MM.1S (cell line): Measurements from ENCODE around the gene PMEPA1.

Experiments
- DNase-seq: peaks from one replicate; pipeline ENCODE4 v3.0.0-alpha.2; 2015
- H2AFZ ChIP-seq: fragments of 300-600 bp; sonication (generic); 2 replicates; pipeline ENCODE4 v1.6.0; 2016; ENCODE audit warnings: antibody characterized with exemption, low read length
- H3F3A ChIP-seq: fragments of 300-600 bp; sonication (generic); 2 replicates; pipeline ENCODE4 v1.6.1; 2016; ENCODE audit warnings: mild to moderate bottlenecking, antibody characterized with exemption, low read length, moderate library complexity, mixed read lengths; ENCODE audit not compliant: insufficient read depth
- H3K27ac ChIP-seq: fragments of 300-600 bp; sonication (generic); 2 replicates; pipeline ENCODE4 v1.5.1; 2016; ENCODE audit warnings: mild to moderate bottlenecking, low read length
- H3K27me3 ChIP-seq: fragments of 300-600 bp; sonication (generic); replicated peaks from 2 replicates; pipeline ENCODE4 v1.6.0; 2016; ENCODE audit warnings: low read length; ENCODE audit not compliant: insufficient read depth
- H3K36me3 ChIP-seq: fragments of 300-600 bp; sonication (generic); replicated peaks from 2 replicates; pipeline ENCODE4 v1.6.1; 2016; ENCODE audit warnings: mild to moderate bottlenecking, low read length, mixed read lengths; ENCODE audit not compliant: insufficient read depth
- H3K4me1 ChIP-seq: fragments of 300-600 bp; sonication (generic); 2 replicates; pipeline ENCODE4 v1.6.1; 2016; ENCODE audit warnings: low read length, mixed read lengths
- H3K4me2 ChIP-seq: fragments of 300-600 bp; sonication (generic); 2 replicates; pipeline ENCODE4 v1.6.0; 2016; ENCODE audit warnings: low read depth, low read length
- H3K4me3 ChIP-seq: fragments of 300-600 bp; sonication (generic); 2 replicates; pipeline ENCODE4 v1.5.1; 2016; ENCODE audit warnings: low read length, mixed read lengths
- H3K79me2 ChIP-seq: fragments of 300-600 bp; sonication (generic); 2 replicates; pipeline ENCODE4 v1.6.1; 2016; ENCODE audit warnings: mixed run types, low read length, mixed read lengths
- H3K9ac ChIP-seq: fragments of 300-600 bp; sonication (generic); 2 replicates; pipeline ENCODE4 v1.6.1; 2016; ENCODE audit warnings: low read length, mixed read lengths
- H3K9me2 ChIP-seq: fragments of 300-600 bp; sonication (generic); replicated peaks from 2 replicates; pipeline ENCODE4 v1.6.1; 2016; ENCODE audit warnings: mild to moderate bottlenecking, low read length, mixed read lengths; ENCODE audit not compliant: insufficient read depth
- H3K9me3 ChIP-seq: fragments of 300-600 bp; sonication (generic); replicated peaks from 2 replicates; pipeline ENCODE4 v1.6.1; 2016; ENCODE audit warnings: mild to moderate bottlenecking, low read length, mixed read lengths; ENCODE audit not compliant: insufficient read depth
- H4K20me1 ChIP-seq: fragments of 300-600 bp; sonication (generic); 2 replicates; pipeline ENCODE4 v1.6.1; 2016; ENCODE audit warnings: mild to moderate bottlenecking, low read length, moderate library complexity, mixed read lengths; ENCODE audit not compliant: insufficient read depth
- EZH2 ChIP-seq: fragments of 300-600 bp; sonication (generic); optimal IDR thresholded peaks from 2 replicates; pipeline ENCODE3; 2017; ENCODE audit warnings: low read depth, mild to moderate bottlenecking, antibody characterized with exemption, low read length, mixed read lengths
- EZH2phosphoT487 ChIP-seq: fragments of 300-600 bp; sonication (generic); IDR thresholded peaks from 2 replicates; pipeline ENCODE4 v1.6.1; 2018; ENCODE audit warnings: antibody characterized with exemption, low read length
- TF ChIP-seq, protein P1 (sequence below): fragments of 300-600 bp; sonication (generic); IDR thresholded peaks from 2 replicates; pipeline ENCODE4 v1.5.1; 2016; ENCODE audit warnings: antibody characterized with exemption, low read length, mixed read lengths

Gene PMEPA1

DNA sequence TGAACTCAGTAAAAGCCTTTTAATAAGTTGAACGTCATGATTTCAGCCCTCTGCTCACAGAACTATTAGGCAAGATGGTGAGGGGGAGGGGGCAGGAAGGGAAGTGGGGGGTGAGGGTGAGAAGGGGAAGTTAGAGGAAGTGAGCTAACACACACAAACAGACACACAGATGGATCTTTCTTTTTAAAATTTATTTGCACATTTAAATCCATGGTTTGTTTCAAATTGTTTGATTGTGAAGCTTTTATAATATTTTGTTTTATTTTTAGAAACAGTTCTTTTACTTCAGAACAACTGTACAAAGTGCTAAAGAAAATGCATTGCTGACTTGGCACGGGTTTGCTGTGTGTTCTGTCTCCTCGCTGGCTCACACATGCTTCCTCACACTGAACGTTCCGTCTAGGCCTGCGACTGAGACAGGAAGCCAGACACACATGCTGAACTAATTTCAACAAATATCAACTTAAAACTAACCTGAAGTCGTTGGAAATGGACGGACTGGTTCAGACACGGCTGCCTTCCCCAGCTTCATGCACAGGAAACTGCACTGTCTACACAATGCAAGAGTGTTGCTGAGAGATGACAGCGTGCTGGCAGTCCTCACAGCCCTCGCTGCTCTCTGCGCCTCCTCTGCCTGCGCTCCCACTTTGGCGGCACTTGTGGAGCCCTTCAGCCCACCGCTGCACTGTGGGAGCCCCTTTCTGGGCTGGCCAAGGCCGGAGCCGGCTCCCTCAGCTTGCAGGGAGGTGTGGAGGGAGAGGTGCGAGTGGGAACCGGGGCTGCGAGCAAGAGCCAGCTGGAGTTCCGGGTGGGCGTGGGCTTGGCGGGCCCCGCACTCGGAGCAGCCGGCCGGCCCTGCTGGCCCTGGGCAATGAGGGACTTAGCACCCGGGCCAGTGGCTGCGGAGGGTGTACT, 81.5 kb downstream of the PMEPA1 start:
- H3K9me2 ChIP-seq, result no peaks in the 10 kb centered on the region
- H3K9me3 ChIP-seq, result no peaks in the 10 kb centered on the region
- no peak overlapping the region for H3K27ac ChIP-seq
- H2AFZ ChIP-seq, result no peak overlapping the region
- no peaks in the 10 kb centered on the region for H3K79me2 ChIP-seq
- H3K27me3 ChIP-seq, result peaks cover 52% of the 10 kb centered on the region
- TF ChIP-seq EZH2 (no peak), EZH2phosphoT487 (no peak)
- TF ChIP-seq, protein P1, sequence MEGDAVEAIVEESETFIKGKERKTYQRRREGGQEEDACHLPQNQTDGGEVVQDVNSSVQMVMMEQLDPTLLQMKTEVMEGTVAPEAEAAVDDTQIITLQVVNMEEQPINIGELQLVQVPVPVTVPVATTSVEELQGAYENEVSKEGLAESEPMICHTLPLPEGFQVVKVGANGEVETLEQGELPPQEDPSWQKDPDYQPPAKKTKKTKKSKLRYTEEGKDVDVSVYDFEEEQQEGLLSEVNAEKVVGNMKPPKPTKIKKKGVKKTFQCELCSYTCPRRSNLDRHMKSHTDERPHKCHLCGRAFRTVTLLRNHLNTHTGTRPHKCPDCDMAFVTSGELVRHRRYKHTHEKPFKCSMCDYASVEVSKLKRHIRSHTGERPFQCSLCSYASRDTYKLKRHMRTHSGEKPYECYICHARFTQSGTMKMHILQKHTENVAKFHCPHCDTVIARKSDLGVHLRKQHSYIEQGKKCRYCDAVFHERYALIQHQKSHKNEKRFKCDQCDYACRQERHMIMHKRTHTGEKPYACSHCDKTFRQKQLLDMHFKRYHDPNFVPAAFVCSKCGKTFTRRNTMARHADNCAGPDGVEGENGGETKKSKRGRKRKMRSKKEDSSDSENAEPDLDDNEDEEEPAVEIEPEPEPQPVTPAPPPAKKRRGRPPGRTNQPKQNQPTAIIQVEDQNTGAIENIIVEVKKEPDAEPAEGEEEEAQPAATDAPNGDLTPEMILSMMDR, result no peak
- no peaks in the 10 kb centered on the region for H3K36me3 ChIP-seq
- no peak overlapping the region for H3K9ac ChIP-seq
- peak; percentile 21 for DNase-seq
- H3K4me1 ChIP-seq, result 0 out of 2 replicates have a peak, but pooled peaks cover under 1% of the 10 kb centered on the region
- no peaks in the 10 kb centered on the region for H4K20me1 ChIP-seq
- H3K4me3 ChIP-seq, result no peak overlapping the region
- H3K4me2 ChIP-seq, result no peak overlapping the region
- H3F3A ChIP-seq, result no peaks in the 10 kb centered on the region

DNA sequence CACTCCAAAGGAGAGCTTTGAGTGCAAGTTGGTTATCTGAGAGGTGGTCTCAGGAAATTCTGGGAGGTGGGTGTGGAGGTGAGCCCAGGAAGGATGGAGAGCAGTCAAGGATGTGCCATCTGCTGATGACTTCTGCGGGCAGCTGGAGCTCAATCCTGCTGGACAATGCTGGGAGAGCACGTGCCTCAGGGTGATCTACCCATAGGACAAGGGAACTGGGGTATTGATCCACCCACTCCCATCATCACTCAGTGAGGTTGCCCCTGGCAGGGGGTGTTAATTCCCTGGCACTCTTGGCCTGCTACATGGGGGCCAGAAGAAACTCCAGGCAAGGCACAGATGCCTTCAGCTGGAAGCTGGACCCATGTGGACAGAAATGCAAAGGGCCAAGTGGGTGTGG, 82.5 kb downstream of the PMEPA1 start:
- DNase-seq, result no peak
- Histone ChIP-seq H2AFZ (no peak overlapping the region), H3K9ac (no peak overlapping the region)

DNA sequence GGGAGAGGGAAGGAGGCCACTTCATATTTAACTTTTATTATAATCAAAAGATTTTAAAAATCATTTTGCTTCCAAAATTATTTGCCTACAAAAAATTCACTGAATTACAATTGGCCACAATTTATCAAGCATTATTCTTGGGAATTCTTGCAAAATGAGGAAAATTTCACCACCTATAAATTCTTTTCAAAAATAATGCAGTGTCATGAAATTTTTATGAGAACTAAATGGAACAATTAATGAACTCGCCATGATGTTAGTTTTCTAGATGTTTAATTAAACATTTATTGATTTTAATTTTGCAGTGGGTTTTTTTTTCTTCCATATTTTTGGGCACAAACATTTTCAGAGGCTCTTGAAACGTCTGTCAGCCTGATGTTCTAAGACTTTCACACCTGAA, 83.8 kb downstream of the PMEPA1 start:
- TF ChIP-seq EZH2 (no peak), EZH2phosphoT487 (no peak)
- TF ChIP-seq, protein P1, result no peak
- no peaks in the 10 kb centered on the region for H4K20me1 ChIP-seq
- peaks cover 13% of the 10 kb centered on the region for H3F3A ChIP-seq
- H3K79me2 ChIP-seq, result no peaks in the 10 kb centered on the region
- no peak overlapping the region for H3K9ac ChIP-seq
- no peak overlapping the region for H3K4me2 ChIP-seq
- H3K4me3 ChIP-seq, result no peak overlapping the region
- DNase-seq, result no peak
- no peak overlapping the region for H2AFZ ChIP-seq
- H3K4me1 ChIP-seq, result peaks cover 19% of the 10 kb centered on the region
- H3K27ac ChIP-seq, result no peak overlapping the region
- no peaks in the 10 kb centered on the region for H3K9me3 ChIP-seq
- no peaks in the 10 kb centered on the region for H3K36me3 ChIP-seq
- no peaks in the 10 kb centered on the region for H3K9me2 ChIP-seq
- H3K27me3 ChIP-seq, result peaks cover 30% of the 10 kb centered on the region

More for the DNA sequence above, 82.5 kb downstream of the PMEPA1 start:
- H3K4me2 ChIP-seq, result no peak overlapping the region
- no peaks in the 10 kb centered on the region for H3K9me3 ChIP-seq
- no peaks in the 10 kb centered on the region for H3K9me2 ChIP-seq
- H3K79me2 ChIP-seq, result no peaks in the 10 kb centered on the region
- H3K4me3 ChIP-seq, result no peak overlapping the region
- H3F3A ChIP-seq, result no peaks in the 10 kb centered on the region
- no peaks in the 10 kb centered on the region for H4K20me1 ChIP-seq
- TF ChIP-seq EZH2, result no peak
- TF ChIP-seq, protein P1, result no peak
- TF ChIP-seq EZH2phosphoT487, result no peak
- H3K36me3 ChIP-seq, result no peaks in the 10 kb centered on the region
- no peak overlapping the region for H3K27ac ChIP-seq
- H3K27me3 ChIP-seq, result peaks cover 44% of the 10 kb centered on the region
- H3K4me1 ChIP-seq, result peaks cover 6% of the 10 kb centered on the region
